NCI-H2029 (cell line): ENCODE measurements around the gene DNAI1.

Experiments used
- DNase-seq: peaks from one replicate; lab custom pipeline; 2025; lab: John Stamatoyannopoulos, UW

The DNAI1 gene

GRCh38 chr9:34558919-34559623 is 100.5 kb downstream of the DNAI1 start:
- DNase-seq: no peak

- DNase-seq: no peak
Observed at GRCh38 chr9:34559624-34560455, 101.2 kb downstream of the DNAI1 start.

GRCh38 chr9:34560599-34561214 is 102.1 kb downstream of the DNAI1 start:
- DNase-seq: no peak

- DNase-seq: no peak
Observed at GRCh38 chr9:34562135-34562745, 103.6 kb downstream of the DNAI1 start.

- DNase-seq: no peak
Observed at GRCh38 chr9:34563262-34563661, 104.7 kb downstream of the DNAI1 start.

GRCh38 chr9:34564617-34565016 is 106.0 kb downstream of the DNAI1 start:
- no peak for DNase-seq

GRCh38 chr9:34565856-34566255 is 107.3 kb downstream of the DNAI1 start:
- DNase-seq: no peak

- no peak for DNase-seq
Observed at GRCh38 chr9:34566322-34566721, 107.7 kb downstream of the DNAI1 start.

GRCh38 chr9:34566972-34567371 is 108.4 kb downstream of the DNAI1 start:
- DNase-seq: no peak

GRCh38 chr9:34568133-34568532 is 109.5 kb downstream of the DNAI1 start:
- no peak for DNase-seq

GRCh38 chr9:34568774-34569173 is 110.2 kb downstream of the DNAI1 start:
- no peak for DNase-seq

GRCh38 chr9:34570376-34570775 is 111.8 kb downstream of the DNAI1 start:
- DNase-seq: no peak
